GM18499 (cell line): ENCODE results near the gene PHF3.
A peak's percentile ranks its signal among the peaks of the same experiment; 100 is the strongest.

Experiments used
- ATAC-seq: cut with Tn5 transposase; IDR thresholded peaks from one replicate; pipeline ENCODE4 v1.9.1; 2021; ENCODE audit warnings: moderate number of reproducible peaks; ENCODE audit not compliant: insufficient read depth, unreplicated experiment

The PHF3 gene

DNA sequence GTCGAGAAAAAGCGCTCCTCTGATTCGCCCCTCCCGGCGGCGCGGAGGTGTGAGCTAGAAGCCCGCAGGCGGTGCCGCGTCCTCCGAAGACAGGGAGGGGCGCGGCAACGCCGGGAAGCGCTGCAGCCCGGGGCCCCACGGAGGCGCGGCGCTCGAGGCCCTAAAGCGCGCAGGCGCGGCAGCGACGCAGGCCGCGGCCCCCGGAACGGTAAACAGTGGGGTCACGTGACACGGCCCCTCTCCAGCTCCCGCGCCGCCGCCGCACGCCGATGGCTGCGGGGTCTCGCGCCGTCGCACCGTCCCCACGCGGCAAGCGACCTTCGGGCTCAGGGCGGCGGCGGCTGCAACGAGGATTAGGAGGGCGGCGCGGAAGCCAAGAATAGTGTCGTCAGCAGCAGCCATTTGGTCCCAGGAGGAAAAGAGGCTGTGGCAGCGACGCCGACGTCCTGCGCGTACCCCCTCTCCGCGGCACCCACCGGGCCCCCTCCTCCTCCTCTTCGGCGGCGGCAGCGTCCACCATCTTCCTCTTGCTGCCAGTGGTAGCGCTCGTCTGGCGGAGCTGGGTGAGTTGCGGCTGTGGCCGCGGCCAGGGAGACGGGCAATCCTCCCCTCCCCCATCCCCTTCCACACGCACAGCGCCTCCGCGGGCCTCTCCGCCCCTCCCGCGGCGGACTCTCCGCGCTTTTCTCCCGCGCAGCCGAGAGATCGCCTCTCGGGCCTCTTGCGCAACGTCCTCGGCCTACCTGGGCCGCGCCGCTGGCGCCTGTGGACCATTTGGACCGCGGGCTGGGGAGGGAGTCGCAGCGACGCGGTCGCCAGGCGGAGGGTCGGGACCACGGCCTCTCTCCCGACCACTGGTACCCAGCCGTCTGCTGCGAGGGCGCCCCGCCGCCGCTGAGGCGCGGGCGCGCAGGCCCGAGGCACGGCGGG, at the start of gene PHF3:
Gene PHF3 (plus strand): TSS at position 215 of the 930 bp plus-strand sequence. CDS start 10,750 bp downstream, outside the sequence.
- ATAC-seq = peak; percentile 64

DNA sequence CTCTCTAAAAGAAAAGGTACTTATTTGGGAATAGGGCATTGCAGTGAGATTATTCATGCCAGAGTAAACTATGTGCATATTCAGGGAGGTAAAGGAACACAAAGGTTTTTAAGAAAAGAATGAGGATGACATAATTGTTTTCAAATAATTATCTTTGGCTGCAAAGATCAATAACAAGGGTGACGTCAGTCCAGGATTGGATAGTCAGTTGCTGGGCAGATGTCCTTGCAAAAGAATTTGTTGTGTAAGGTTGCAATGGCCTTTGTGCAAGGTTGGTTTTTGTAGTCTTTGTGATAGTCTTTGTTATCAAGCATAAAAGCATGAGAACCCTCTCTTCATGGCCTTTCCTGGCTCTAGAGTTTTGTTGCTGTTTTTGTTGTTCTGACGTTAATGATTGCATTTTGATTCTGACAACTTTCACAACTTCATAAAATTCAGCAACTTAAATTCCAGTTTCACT, 45.6 kb upstream of the PHF3 start:
- ATAC-seq = no peak

- no peak for ATAC-seq
These were observed 42.7 kb upstream of the PHF3 start for GRCh38 chr6:63592886-63593285.

DNA sequence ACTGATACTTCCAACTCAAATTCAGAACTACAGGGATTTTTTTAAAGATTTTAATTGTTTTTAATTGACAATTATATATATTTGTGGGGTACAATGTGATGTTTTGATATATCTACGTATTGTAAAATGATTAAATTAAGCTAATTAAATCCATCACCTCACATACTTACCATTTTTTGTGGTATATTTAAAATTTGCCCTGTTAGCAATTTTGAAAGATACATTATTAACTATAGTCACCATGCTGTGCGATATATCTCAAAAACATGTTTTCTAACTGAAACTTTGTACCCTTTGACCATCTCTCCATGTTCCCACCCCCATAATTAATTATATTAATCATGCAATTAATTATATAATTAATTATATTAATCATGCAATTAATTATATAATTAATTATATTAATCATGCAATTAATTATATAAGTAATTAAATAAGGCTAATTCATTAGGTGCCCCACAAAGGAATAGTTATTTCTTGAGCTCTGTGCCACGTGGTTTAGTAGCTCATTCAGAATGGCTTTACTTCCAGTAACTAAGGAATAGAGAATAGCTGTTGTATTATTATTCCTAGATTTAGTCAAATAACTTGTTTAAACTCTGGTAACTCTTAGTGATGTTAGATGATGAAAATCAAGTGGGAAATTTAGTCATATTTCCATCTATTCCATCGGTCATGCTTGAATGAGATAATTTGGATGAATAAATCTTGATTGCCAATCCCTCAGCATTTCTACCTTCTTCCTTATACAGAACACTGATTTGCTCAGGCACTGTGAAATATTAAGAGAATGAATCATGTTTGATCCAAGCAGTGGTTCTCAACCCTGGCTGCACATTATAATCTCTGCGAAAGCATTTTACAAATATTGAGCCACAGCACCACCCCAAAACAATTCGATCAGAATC, 38.2 kb upstream of the PHF3 start:
- ATAC-seq = no peak

DNA sequence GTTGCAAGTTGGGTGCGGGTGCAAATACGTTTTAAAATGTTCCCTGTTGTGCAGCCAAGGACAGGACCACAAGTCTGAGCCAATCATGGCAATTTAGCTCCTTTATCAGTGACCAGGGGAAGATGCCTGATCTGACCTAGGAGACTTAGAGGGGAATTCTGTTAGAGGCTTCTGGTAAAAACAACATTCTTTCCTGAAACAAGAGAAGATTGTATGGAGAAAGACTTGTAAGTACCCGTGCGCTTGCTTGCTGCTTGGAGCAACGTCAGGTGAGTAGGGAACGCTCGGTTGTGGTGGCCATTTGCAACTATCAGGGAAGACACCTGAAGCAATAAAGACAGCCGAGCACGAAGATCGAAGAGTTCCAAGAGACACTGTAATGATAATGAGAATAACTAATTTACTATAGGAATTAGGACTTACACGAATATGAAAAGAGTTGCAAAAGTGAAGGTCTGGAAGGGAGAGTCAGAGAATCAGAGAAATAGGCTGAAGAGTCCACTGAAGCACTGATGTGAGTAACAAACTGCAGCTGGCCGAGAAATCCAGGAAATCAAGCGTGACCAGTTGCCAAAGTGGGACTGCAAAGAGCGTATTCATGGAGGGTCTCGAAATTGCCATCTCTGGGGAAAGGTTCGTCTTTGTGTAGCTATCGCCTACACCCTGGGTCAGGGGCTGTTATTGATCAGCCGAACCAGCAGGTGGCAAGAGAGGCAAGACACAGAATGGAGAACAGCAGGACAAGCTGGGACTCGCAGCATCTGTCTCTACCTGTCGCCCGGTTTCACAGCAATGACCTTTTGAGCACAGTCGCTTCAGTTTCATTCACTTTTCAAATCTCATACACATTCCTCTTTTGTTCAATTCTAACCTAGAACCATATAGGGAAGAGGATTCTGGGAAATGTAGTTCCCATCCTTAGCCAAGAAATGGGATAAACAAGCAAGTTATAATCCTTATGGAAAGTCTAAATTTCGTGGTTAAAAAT, 37.3 kb upstream of the PHF3 start:
- ATAC-seq = peak; percentile 98

DNA sequence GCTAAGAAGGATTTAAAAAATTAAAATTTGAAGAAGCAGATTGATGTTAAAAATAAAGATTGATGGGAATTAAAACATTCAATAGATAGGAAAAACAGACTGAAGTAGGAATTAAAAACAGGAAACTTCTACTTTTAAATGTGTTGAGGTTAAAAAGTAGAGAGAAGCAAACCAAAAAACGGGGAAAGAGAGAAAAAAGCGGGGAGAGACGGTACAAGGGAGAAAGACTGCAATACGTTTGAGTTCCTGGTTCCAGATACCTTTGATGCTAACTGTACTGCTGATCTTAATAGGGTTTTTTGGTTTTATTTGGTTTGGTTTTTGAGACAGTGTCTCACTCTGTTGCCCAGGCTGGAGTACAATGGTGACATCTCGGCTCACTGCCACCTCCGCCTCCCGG, 36.4 kb upstream of the PHF3 start:
- ATAC-seq = no peak

DNA sequence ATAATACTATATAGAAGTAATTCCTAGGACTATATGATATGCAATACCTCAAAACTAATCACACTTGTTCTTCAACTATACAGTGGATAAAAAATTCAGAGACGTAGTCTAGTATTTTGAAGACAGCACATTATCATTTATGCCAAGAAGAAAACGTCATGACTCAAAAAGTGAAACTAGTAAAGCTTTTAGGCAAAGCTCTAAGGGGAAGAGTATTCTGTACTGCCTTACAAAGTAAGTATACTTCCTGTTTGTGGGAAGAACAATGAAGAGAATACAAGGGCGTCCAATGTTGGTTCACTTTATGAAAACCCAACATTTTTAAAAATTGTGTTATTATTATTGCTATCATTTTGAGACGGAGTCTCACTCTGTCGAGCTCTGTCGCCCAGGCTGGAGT, 35.5 kb upstream of the PHF3 start:
- ATAC-seq = no peak

DNA sequence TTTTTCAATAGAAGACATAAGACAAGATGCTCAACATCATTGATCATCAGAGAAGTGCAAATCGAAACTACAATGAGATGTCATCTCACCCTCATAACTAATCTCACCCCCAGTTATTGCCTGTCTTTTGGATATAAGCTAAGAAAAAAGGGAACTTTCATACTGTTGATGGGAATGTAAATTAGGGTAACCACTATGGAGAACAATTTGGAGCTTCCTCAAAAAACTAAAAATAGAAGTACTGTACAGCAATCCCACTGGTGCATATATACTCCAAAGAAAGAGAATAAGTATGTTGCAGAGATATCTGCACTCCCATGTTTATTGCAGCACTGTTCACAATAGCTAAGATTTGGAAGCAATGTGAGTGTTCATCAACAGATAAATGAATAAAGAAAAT, 26.4 kb upstream of the PHF3 start:
- ATAC-seq = no peak

GRCh38 chr6:63610944-63611343, 24.7 kb upstream of the PHF3 start:
- no peak for ATAC-seq

DNA sequence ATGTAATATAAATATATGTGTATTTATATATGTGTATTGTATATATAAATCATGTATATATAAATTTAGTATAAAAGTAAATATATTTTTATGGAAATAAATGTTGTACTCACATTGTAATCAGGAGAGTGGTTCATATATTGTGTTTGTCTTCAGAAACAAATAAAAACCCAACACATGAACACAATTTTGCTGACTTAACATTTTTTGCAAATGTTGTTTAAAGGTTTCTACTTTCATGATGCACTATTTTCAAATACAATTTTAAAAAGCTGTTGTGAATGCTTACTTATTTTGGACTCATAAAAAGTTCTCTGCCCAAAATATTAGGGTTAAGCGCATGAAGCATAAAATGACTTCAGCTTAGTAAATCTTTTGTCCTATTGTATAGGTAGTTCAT, 24.0 kb upstream of the PHF3 start:
- ATAC-seq = no peak

GRCh38 chr6:63615590-63615989, 20.0 kb upstream of the PHF3 start:
- no peak for ATAC-seq

- no peak for ATAC-seq
These were observed 11.5 kb upstream of the PHF3 start for GRCh38 chr6:63624091-63624490.

DNA sequence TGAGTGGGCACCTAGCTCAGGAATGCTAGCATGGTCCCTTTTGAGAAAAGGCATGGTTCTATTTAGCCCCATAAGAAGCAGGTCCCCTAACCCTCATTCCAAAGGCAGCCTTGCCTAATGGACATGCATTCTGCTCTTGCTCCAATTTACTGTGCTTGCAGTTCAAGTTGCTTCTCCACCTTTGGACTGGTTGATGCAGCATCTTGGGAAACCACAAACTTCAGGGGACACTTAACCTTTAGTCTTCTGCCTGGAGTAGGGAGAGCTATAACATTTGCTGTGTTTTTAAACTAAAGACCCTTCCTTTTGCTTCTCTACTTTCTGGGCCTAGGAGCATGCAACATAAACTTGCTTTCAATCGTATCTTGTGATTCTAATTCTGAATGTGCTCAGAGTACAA, 5.1 kb upstream of the PHF3 start:
- no peak for ATAC-seq

GRCh38 chr6:63634630-63635029, 972 bp upstream of the PHF3 start:
- ATAC-seq = no peak

DNA sequence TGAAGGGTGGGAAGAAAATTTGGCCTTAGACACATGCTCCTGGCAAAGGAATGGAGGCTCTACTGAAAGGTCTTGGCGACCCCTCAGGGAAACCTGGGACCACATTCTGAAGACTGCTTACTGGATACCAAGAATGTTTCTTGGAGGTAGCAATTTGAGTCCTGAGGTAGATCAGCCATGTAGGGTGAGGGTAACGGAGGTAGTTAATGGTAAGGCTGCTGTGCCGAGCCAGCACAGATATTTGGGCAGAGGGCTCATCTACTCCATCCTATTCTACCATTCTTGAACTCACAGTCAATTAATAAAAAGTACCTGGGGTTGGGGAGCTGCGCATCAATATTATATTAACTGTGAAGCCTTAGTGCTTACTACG, 401 bp upstream of the PHF3 start:
- ATAC-seq = peak; percentile 30

- no peak for ATAC-seq
These were observed 968 bp downstream of the PHF3 start for GRCh38 chr6:63636518-63637021.

GRCh38 chr6:63637865-63638445, 2.4 kb downstream of the PHF3 start:
- ATAC-seq = no peak

DNA sequence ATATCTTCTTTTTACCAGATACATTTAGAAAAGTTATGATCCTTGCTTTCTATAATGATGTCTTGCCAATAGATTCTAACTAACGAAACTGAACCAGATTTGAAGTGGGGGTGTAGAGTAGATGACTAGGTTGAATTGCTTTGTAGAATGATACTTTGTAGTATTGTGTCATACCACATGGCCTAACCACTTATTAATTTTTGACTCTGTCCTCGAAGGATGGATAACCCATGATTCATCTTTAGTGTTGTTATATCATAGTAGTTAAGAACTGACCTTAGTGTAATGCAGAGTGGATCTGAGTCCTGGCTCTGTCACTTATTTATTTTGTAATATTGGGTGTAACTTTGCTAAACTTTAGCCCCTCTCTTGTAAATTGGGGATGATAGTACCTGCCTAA, 4.5 kb downstream of the PHF3 start:
- no peak for ATAC-seq

DNA sequence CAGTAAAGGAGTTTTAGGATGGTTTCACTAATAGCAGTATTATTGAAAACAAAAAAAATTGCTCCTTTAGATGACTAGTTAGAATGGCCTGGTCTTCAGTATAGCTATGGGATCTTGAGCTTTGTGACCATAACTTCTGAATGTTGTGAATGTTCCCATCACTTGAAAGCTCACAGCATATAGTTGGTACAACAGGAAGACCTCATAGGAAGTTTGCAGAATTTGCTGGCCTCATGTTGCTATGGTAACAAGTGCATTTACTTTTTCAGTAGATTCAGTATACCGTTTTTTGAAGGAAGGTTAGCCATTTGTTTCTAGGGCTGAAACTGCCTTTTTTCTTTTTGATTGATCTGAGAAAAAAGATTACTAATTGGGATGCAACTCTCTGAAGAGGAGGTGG, 8.3 kb downstream of the PHF3 start:
- no peak for ATAC-seq
